A673 (cell line): ENCODE data around the gene SNX13. TPM values are rescaled to one million over a fixed set of nuclear protein-coding genes. Genes with fewer than 3 reads are reported as not detected.

Source experiments
- BruUV-seq: library from RNA; stranded (reverse); fragments of 400-500 nt; replicated peaks from 2 replicates; lab custom pipeline; 2021; lab: Mats Ljungman, UMichigan
- CTCF ChIA-PET: fragments of 300-600 bp; sonication (Branson Sonifier 250); formaldehyde crosslinking; loops from one replicate; lab custom pipeline; 2022; ENCODE audit warnings: antibody characterized with exemption; lab: Charles Lee
- POLR2A ChIA-PET: fragments of 300-600 bp; sonication (Branson Sonifier 250); formaldehyde crosslinking; loops from one replicate; lab custom pipeline; 2022; ENCODE audit warnings: antibody characterized with exemption; ENCODE audit not compliant: low non-redundant PET; lab: Charles Lee
- DNase-seq: peaks from one replicate; pipeline ENCODE4 v3.0.0-alpha.2; 2015; ENCODE audit warnings: low spot score
- H3K27ac ChIP-seq: fragments of 200-600 bp; sonication (generic); 2 replicates; pipeline ENCODE4 v1.5.1; 2016; ENCODE audit warnings: mixed run types, low read depth, mild to moderate bottlenecking, mixed read lengths, antibody characterized with exemption, low read length; ENCODE audit not compliant: poor library complexity, severe bottlenecking
- H3K27me3 ChIP-seq: fragments of 200-600 bp; sonication (generic); replicated peaks from 2 replicates; pipeline ENCODE4 v1.6.1; 2017; ENCODE audit warnings: mixed run types, low read depth, mild to moderate bottlenecking, mixed read lengths, antibody characterized with exemption, low read length; ENCODE audit not compliant: insufficient read depth, poor library complexity
- H3K36me3 ChIP-seq: fragments of 200-600 bp; sonication (generic); 2 replicates; pipeline ENCODE4 v1.6.1; 2016; ENCODE audit warnings: mixed run types, mild to moderate bottlenecking, mixed read lengths, antibody characterized with exemption, low read length; ENCODE audit not compliant: insufficient read depth, poor library complexity, severe bottlenecking
- H3K4me1 ChIP-seq: fragments of 200-600 bp; sonication (generic); 2 replicates; pipeline ENCODE4 v1.6.1; 2017; ENCODE audit warnings: mixed run types, mild to moderate bottlenecking, mixed read lengths, antibody characterized with exemption, low read length; ENCODE audit not compliant: insufficient read depth, poor library complexity, severe bottlenecking
- H3K4me3 ChIP-seq: fragments of 200-600 bp; sonication (generic); 2 replicates; pipeline ENCODE4 v1.5.1; 2016; ENCODE audit warnings: low read depth, mixed run types, mild to moderate bottlenecking, mixed read lengths, low read length; ENCODE audit not compliant: poor library complexity, severe bottlenecking
- H3K9me3 ChIP-seq: fragments of 200-600 bp; sonication (generic); 2 replicates; pipeline ENCODE4 v1.6.1; 2016; ENCODE audit warnings: mixed run types, low read depth, mild to moderate bottlenecking, mixed read lengths, antibody characterized with exemption, low read length; ENCODE audit not compliant: poor library complexity, severe bottlenecking
- CTCF ChIP-seq: fragments of 300-800, 200-600 bp; sonication (generic); conservative IDR thresholded peaks from 2 replicates; pipeline ENCODE4 v1.5.1; 2017; ENCODE audit warnings: low read depth, mild to moderate bottlenecking, antibody characterized with exemption, low read length, moderate library complexity, mixed read lengths
- EZH2 ChIP-seq: fragments of 200-600 bp; sonication (generic); IDR thresholded peaks from 2 replicates; pipeline ENCODE4 v1.6.1; 2017; ENCODE audit warnings: borderline replicate concordance, low read depth, mild to moderate bottlenecking, mixed read lengths, antibody characterized with exemption, low read length; ENCODE audit not compliant: poor library complexity, severe bottlenecking
- intact Hi-C: fragments of 100-400 bp; cut with micrococcal nuclease; formaldehyde crosslinking; loops from one replicate; pipeline ENCODE4 v1.10.0; 2022; ENCODE audit not compliant: unreplicated experiment
- total RNA-seq: library from RNA; stranded (reverse); gene quantifications from 2 replicates; pipeline ENCODE4 v1.2.3, GENCODE V29; 2021

The SNX13 gene
- total RNA-seq, 1 experiment from 2014 or later: 31.2 TPM

- no peak overlapping the region for H3K27ac ChIP-seq
- H3K9me3 ChIP-seq: no peaks in the 10 kb centered on the region
- H3K27me3 ChIP-seq: no peaks in the 10 kb centered on the region
- TF ChIP-seq CTCF (no peak), EZH2 (no peak)
- H3K36me3 ChIP-seq: no peaks in the 10 kb centered on the region
- intact Hi-C loops: no loop called here
- no TSS peak for BruUV-seq
- H3K4me1 ChIP-seq: no peaks in the 10 kb centered on the region
- no peak for DNase-seq
- CTCF ChIA-PET: no interaction called here
- no peak overlapping the region for H3K4me3 ChIP-seq
- POLR2A ChIA-PET: interaction anchor here (0.6 kb wide), 1 partner anchor 1184 kb away, joined by 4 read pairs; no protein-coding TSS in a partner anchor
Observed at GRCh38 chr7:17849504-17849903, 90.8 kb downstream of the SNX13 start.

- H3K27ac ChIP-seq: no peak overlapping the region
- CTCF ChIA-PET: no interaction called here
- peaks cover 4% of the 10 kb centered on the region for H3K4me1 ChIP-seq
- no peak for DNase-seq
- H3K36me3 ChIP-seq: no peaks in the 10 kb centered on the region
- intact Hi-C loops: no loop called here
- H3K4me3 ChIP-seq: no peak overlapping the region
- H3K27me3 ChIP-seq: no peaks in the 10 kb centered on the region
- POLR2A ChIA-PET: no interaction called here
- no TSS peak for BruUV-seq
- TF ChIP-seq CTCF: no peak
- TF ChIP-seq EZH2: no peak
- no peaks in the 10 kb centered on the region for H3K9me3 ChIP-seq
Observed at GRCh38 chr7:17848516-17848915, 91.8 kb downstream of the SNX13 start.

GRCh38 chr7:17846935-17847334 lies 93.4 kb downstream of the SNX13 start:
- Histone ChIP-seq H3K4me1 (peaks cover 4% of the 10 kb centered on the region), H3K27ac (no peak overlapping the region), H3K9me3 (peaks cover 4% of the 10 kb centered on the region), H3K36me3 (no peaks in the 10 kb centered on the region), H3K27me3 (no peaks in the 10 kb centered on the region), H3K4me3 (no peak overlapping the region)
- ChIA-PET POLR2A (no interaction called here), CTCF (no interaction called here)
- TF ChIP-seq EZH2 (no peak), CTCF (no peak)
- intact Hi-C loops: no loop called here
- BruUV-seq: no TSS peak
- DNase-seq: no peak
